Measurements from ENCODE around the gene BBS9.
"Not testable (repeated sequence)": the region's sequence is repeated elsewhere in the genome, so short reads cannot be mapped to it uniquely, and the experiment has no call there.

BBS9 gene

GRCh38 chr7:33201821-33202220 is 72.5 kb downstream of the BBS9 start:
- DNase-seq: no peak

GRCh38 chr7:33210958-33211357 is 81.6 kb downstream of the BBS9 start:
- no peak for DNase-seq

GRCh38 chr7:33212144-33212543 is 82.8 kb downstream of the BBS9 start:
- DNase-seq: no peak

- DNase-seq: no peak
Observed at GRCh38 chr7:33215992-33216391, 86.6 kb downstream of the BBS9 start.

- DNase-seq: no peak
Observed at GRCh38 chr7:33217595-33217994, 88.2 kb downstream of the BBS9 start.

- not testable (repeated sequence) for DNase-seq
Observed at GRCh38 chr7:33218841-33219535, 89.6 kb downstream of the BBS9 start.

- DNase-seq: no peak
Observed at GRCh38 chr7:33220231-33220630, 90.9 kb downstream of the BBS9 start.

GRCh38 chr7:33221390-33221789 is 92.0 kb downstream of the BBS9 start:
- DNase-seq: no peak

- no peak for DNase-seq
Observed at GRCh38 chr7:33232632-33233145, 103.3 kb downstream of the BBS9 start.

GRCh38 chr7:33233659-33234058 is 104.3 kb downstream of the BBS9 start:
- DNase-seq: no peak

GRCh38 chr7:33237036-33237435 is 107.7 kb downstream of the BBS9 start:
- no peak for DNase-seq

- peak in 1 of 2 experiments; percentile 31 for DNase-seq
Observed at GRCh38 chr7:33243319-33243881, 114.0 kb downstream of the BBS9 start.

GRCh38 chr7:33248671-33249070 is 119.3 kb downstream of the BBS9 start:
- DNase-seq: no peak

- DNase-seq: no peak
Observed at GRCh38 chr7:33250421-33250871, 121.1 kb downstream of the BBS9 start.

- DNase-seq: no peak
Observed at GRCh38 chr7:33251301-33251700, 121.9 kb downstream of the BBS9 start.

GRCh38 chr7:33258491-33258951 is 129.2 kb downstream of the BBS9 start:
- DNase-seq: no peak

GRCh38 chr7:33261585-33261984 is 132.2 kb downstream of the BBS9 start:
- no peak for DNase-seq

GRCh38 chr7:33262476-33262875 is 133.1 kb downstream of the BBS9 start:
- no peak for DNase-seq

GRCh38 chr7:33271839-33272371 is 142.5 kb downstream of the BBS9 start:
- not testable (repeated sequence) for DNase-seq

- no peak for DNase-seq
Observed at GRCh38 chr7:33273356-33273755, 144.0 kb downstream of the BBS9 start.

GRCh38 chr7:33276325-33276724 is 147.0 kb downstream of the BBS9 start:
- no peak for DNase-seq

GRCh38 chr7:33276729-33277128 is 147.4 kb downstream of the BBS9 start:
- DNase-seq: no peak

GRCh38 chr7:33278095-33278494 is 148.7 kb downstream of the BBS9 start:
- DNase-seq: no peak

- DNase-seq: no peak
Observed at GRCh38 chr7:33286501-33286900, 157.1 kb downstream of the BBS9 start.

All from NCI-H1930 (cell line).